Measurements from ENCODE around the gene CATSPERE.

- TF ChIP-seq POLR2AphosphoS5 (IDR thresholded peaks at IDR 0.05) (no peak), POLR2A (IDR thresholded peaks at IDR 0.05) (no peak)
- TF ChIP-seq, protein P1, sequence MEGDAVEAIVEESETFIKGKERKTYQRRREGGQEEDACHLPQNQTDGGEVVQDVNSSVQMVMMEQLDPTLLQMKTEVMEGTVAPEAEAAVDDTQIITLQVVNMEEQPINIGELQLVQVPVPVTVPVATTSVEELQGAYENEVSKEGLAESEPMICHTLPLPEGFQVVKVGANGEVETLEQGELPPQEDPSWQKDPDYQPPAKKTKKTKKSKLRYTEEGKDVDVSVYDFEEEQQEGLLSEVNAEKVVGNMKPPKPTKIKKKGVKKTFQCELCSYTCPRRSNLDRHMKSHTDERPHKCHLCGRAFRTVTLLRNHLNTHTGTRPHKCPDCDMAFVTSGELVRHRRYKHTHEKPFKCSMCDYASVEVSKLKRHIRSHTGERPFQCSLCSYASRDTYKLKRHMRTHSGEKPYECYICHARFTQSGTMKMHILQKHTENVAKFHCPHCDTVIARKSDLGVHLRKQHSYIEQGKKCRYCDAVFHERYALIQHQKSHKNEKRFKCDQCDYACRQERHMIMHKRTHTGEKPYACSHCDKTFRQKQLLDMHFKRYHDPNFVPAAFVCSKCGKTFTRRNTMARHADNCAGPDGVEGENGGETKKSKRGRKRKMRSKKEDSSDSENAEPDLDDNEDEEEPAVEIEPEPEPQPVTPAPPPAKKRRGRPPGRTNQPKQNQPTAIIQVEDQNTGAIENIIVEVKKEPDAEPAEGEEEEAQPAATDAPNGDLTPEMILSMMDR (IDR thresholded peaks at IDR 0.05), result no peak
These were observed 140.3 kb downstream of the CATSPERE start for GRCh38 chr1:244601336-244601735.

All from prostate gland (tissue), 2 donors.